Measurements from ENCODE around the gene MMP7.

GRCh38 chr11:102527684-102528083 lies 2.9 kb downstream of the MMP7 start:
- TF ChIP-seq CTCF (IDR thresholded peaks at IDR 0.05; ENCODE audit: low read length) (no peak), EZH2 (IDR thresholded peaks at IDR 0.05; ENCODE audit: borderline replicate concordance, low read length) (no peak)
